Measurements from ENCODE around the gene GALNT18.

GALNT18 gene

GRCh38 chr11:11293798-11294550 is 327.8 kb downstream of the GALNT18 start:
- DNase-seq, result no peak

GRCh38 chr11:11292839-11293238 is 329.0 kb downstream of the GALNT18 start:
- no peak for DNase-seq

- DNase-seq, result no peak
These were observed 330.5 kb downstream of the GALNT18 start for GRCh38 chr11:11291041-11292015.

- no peak for DNase-seq
These were observed 331.5 kb downstream of the GALNT18 start for GRCh38 chr11:11290354-11290753.

- no peak for DNase-seq
These were observed 332.1 kb downstream of the GALNT18 start for GRCh38 chr11:11289669-11290068.

GRCh38 chr11:11288972-11289616 is 332.7 kb downstream of the GALNT18 start:
- DNase-seq, result no peak

GRCh38 chr11:11284481-11284880 is 337.3 kb downstream of the GALNT18 start:
- DNase-seq, result no peak

GRCh38 chr11:11281626-11282025 is 340.2 kb downstream of the GALNT18 start:
- DNase-seq, result no peak

- no peak for DNase-seq
These were observed 341.0 kb downstream of the GALNT18 start for GRCh38 chr11:11280826-11281225.

GRCh38 chr11:11279956-11280689 is 341.7 kb downstream of the GALNT18 start:
- DNase-seq, result peak; percentile 10

GRCh38 chr11:11272254-11272653 is 349.6 kb downstream of the GALNT18 start:
- no peak for DNase-seq

- DNase-seq, result no peak
These were observed 351.5 kb downstream of the GALNT18 start for GRCh38 chr11:11270236-11270775.

GRCh38 chr11:11268706-11269105 is 353.1 kb downstream of the GALNT18 start:
- no peak for DNase-seq

GRCh38 chr11:11268119-11268518 is 353.7 kb downstream of the GALNT18 start:
- DNase-seq, result no peak

- DNase-seq, result no peak
These were observed 354.5 kb downstream of the GALNT18 start for GRCh38 chr11:11267312-11267711.

- peak; percentile 65 for DNase-seq
These were observed 355.7 kb downstream of the GALNT18 start for GRCh38 chr11:11265994-11266606.

- DNase-seq, result no peak
These were observed 356.5 kb downstream of the GALNT18 start for GRCh38 chr11:11265320-11265719.

- DNase-seq, result no peak
These were observed 358.4 kb downstream of the GALNT18 start for GRCh38 chr11:11263238-11264005.

GRCh38 chr11:11262171-11262920 is 359.5 kb downstream of the GALNT18 start:
- DNase-seq, result no peak

GRCh38 chr11:11261629-11262028 is 360.2 kb downstream of the GALNT18 start:
- no peak for DNase-seq
